NCI-H146 treated with DMSO at 0.1 percent for 48 hours (cell line): ENCODE measurements around the gene ALPK1.

Experiments used
- DNase-seq: peaks from one replicate; lab custom pipeline; 2025; ENCODE audit not compliant: unreplicated experiment; lab: John Stamatoyannopoulos, UW

The ALPK1 gene

GRCh38 chr4:112327965-112328733 lies 31.0 kb downstream of the ALPK1 start:
- DNase-seq = no peak

DNA sequence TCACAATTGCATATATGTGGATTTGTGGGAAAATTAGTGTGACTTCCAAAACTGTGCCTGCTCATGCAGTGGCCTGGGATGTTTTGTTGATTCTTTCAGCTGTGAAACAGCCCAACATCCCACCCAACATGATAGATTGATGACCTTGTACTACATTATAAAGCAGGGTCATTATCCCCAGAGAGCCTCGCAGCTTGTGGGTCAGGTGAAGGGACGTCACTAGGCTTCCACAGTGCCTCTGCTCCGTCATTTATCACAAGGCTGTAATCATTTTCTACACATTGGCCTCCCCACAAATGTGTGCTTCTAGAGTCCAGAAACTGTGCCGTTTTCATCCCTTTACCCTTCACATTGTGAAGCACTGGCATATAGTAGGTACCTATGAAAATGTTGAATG lies 31.6 kb downstream of the ALPK1 start:
- no peak for DNase-seq

GRCh38 chr4:112329672-112330375 lies 32.7 kb downstream of the ALPK1 start:
- no peak for DNase-seq

DNA sequence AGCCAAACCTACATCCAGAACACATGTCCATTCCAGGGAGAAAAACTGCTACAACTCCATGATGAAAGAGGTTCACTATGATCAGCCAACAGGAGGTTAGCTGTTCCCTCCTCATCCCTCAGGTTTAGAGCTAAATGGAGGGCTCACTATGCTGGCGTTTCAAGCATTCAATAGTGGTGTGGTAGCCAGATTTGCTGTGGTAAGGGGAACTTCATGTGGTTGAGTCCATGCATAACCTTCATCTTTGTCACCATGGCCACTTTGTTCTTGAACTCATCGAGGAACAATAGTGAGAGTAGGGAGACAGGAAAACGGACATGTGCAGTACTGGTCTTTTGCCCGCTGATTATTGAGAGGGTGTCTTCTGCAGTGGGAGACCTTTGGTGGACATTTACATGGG lies 33.8 kb downstream of the ALPK1 start:
- no peak for DNase-seq

DNA sequence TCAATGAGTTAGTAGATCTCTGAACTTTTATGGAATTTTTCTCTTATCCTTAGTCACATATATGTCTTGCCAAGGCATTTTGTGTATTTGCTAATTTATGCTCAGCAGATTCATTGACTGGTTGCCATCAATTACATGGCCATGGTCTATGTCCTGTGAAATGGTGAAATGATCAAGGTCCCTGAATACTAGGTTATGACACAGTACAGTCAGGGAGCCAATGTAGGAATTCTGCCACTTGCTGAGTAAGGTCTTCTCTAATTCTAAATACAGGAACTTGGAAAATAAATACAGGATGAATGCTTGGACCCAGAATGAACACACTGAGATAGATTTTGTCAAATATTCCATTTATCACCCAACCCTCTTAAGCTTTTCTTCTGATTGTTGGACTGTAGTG lies 35.2 kb downstream of the ALPK1 start:
- no peak for DNase-seq

GRCh38 chr4:112340023-112340422 lies 42.9 kb downstream of the ALPK1 start:
- no peak for DNase-seq

DNA sequence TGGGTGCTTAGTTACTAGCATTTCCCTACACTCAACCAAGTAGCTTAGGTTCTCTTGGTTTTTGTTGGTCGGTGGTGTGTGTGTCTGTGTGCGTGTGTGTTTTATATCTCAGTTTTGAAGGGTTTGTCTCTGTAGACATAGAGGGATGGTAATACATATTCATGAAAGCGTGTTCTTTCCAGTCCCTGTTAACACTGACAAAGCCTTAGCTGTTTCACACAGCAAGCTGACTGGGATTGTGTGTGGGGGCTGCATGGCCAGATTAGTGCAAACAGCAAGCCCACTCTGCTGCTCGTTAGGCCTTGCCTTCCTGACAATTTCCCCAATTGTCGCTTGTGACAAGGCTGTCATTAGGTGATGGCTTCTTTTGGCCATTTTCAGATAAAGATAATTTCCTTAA lies 43.9 kb downstream of the ALPK1 start:
- no peak for DNase-seq

DNA sequence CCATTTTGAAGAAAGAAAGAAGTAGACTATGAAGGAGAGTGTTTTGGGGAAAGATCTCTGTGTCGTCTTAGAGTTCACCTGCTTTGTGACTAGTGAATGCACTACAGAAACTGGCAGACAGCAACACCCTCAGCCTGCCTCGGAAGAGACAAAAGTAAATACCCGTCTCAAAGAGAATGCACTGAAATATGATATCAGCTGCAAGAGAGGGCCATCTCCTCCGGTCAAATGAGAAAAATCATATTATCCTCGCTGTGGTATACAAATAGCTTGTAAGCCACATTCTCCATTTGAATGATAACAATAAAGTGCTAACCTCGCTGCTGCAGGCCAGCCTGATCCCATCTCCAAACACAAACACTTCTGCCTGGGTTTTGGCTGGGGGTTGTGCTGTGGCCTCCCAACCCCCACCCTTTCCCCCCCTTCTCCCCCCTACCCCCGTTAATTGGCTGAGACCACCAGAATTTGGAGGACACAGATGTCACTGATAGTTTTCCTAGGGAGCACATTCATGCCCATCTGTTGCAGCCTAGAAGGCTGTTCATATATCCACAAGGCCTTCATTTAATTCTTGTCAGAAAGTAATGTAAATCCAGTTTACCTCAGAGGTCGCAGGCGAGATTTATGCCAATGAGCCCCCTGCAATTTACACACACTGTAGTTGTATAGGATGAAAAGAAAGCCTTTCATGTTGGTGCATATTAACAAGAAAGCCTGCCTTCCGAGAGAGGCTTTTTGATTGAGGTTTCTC lies 46.3 kb downstream of the ALPK1 start:
- DNase-seq = no peak

DNA sequence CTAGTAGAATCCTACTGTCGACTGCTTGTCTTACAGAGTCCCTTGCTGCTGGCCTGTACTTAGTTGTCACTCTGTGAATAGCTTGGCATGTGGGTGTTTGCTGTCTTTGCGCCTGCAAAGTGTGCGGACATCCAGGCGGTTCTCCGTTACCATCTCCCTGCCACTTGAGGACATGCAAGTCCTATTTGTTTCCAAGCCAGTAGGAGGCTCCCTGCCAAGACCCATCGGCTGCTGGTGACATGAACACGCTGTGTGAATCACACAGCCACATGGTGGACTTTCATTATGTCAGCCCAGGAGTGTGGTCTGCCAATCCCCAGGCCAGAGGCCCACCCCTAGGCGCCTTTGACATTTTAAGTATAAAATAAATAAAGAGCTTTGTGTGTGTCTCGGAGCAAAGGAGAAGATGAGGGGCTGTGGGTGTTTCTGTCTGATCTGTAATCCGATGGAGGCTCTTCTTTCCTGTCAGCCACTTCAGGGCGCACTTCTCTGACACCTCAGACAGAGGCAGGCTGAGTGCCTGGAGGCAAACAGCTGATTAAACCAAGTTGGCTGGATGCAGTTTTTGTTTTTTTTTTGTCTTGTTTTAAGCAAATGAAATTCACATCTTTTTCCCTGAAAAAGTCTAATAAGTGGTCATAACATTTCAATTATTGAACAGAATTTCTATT lies 51.5 kb downstream of the ALPK1 start:
- no peak for DNase-seq

DNA sequence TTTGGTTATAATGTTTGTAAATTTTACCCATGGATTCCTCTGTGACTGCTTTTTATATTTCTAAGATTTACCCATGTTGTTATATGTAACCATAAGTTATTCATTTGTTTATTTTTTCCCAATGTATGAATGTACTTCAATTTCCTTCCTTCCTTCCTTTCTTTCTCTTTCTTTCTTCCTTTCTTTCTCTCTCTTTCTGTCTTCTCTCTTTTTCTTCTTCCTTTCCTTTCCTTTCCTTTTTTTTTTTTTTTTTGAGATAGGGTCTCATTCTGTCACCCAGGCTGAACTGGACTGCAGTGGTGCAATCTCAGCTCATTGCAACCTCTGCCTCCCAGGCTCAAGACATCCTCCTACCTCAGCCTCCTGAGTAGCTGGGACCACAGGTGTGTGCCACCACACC lies 55.6 kb downstream of the ALPK1 start:
- DNase-seq = no peak

DNA sequence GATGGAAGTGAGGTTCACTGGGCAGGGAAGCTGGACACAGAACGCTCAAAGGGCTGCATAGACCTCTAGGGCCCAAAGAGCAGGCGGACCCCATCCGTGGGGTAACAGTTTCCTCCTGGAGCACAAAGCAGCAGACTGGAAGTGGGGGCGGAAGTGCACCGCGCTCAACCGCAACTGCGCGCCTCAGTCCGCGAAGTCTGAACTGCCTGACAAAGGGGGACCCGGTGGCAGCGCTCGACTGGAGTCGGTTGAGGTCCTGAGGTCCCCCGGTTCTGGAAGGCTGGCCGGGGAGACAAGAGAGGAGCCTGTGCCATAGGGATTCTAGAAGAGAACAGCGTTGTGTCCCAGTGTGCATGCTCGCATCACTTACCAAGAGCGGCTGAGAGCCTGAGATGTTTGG lies 58.5 kb downstream of the ALPK1 start:
- no peak for DNase-seq

DNA sequence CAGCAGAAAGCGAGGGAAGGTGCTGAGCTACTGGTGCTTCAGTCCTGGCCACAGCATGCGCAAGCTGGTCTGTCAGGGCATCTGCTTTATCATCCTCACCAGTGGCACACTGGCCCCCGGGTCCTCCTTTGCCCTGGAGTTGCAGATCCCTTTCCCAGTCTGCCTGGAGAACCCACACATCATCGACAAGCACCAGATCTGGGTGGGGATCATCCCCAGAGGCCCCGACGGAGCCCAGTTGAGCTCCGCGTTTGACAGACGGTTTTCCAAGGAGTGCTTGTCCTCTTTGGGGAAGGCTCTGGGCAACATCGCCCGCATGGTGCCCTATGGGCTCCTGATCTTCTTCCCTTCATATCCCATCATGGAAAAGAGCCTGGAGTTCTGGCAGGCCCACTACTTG lies 60.3 kb downstream of the ALPK1 start:
- DNase-seq = no peak

DNA sequence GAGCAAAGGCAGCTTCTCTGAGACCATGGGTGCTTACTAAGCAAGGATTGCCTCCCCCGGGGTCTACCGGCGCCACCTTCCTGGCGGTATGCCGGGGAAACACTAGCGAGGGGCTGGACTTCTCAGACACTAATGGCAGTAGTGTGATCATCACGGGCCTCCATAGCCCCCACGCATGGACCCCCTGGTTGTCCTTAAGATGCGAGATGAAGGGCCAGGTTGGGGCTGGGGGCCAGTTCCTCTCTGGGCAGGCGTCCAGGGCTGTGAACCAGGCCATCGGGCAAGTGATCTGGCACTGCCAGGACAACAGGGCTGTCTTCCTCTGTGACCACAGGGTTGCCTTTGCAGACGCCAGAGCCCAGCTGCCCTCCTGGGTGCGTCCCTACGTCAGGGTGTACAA lies 60.7 kb downstream of the ALPK1 start:
- no peak for DNase-seq

GRCh38 chr4:112358415-112358814 lies 61.2 kb downstream of the ALPK1 start:
- DNase-seq = no peak

GRCh38 chr4:112358952-112359749 lies 62.0 kb downstream of the ALPK1 start:
- DNase-seq = no peak

DNA sequence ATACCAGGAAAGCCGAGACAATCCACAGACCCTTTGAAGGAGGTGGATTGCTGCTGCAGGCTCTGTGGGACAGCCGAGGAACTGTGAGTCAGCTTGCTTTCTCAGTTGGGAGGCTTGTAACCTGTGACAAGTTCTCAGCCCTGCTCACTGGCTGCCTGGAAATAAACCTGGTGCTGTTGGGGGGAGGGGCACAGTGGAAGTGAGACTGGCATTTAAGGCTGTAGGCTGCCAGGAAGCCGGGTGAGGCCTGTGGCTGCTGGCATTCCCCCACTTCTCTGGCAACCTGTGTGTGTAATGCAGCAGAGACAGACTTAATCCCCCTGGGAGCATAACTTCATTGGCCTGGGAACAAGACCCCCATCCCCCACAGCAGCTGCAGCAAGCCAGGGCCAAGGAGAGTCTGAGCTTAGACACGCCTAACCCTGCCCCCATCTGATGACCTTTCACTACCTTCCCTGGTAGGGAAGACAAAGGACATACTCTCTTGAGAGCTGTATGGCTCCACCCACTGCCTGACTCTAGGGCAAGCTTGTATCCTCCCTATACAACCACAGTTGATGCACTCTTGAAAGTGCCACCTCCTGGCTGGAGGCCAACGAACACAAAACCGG lies 64.1 kb downstream of the ALPK1 start:
- DNase-seq = no peak

DNA sequence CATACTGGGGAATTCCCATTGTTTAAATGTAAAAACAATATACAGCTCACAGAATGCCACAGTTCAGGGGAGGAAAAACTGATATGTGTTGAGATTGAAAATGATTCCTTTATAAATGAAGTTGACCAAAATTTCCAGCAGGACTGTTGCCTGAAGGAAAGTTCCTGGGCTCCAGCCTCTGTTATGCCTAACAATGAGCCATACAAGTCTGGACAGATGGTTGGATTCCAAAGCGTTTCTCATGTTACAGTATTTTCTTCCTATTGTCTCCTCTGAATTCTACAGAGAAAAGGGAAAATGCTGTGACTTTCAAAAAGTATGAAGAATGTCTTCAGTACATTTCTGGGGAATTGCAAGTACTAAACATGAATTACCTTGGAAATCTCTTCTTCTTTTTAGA lies 73.3 kb downstream of the ALPK1 start:
- DNase-seq = no peak

- no peak for DNase-seq
These were observed 74.2 kb downstream of the ALPK1 start for GRCh38 chr4:112371361-112371760.

DNA sequence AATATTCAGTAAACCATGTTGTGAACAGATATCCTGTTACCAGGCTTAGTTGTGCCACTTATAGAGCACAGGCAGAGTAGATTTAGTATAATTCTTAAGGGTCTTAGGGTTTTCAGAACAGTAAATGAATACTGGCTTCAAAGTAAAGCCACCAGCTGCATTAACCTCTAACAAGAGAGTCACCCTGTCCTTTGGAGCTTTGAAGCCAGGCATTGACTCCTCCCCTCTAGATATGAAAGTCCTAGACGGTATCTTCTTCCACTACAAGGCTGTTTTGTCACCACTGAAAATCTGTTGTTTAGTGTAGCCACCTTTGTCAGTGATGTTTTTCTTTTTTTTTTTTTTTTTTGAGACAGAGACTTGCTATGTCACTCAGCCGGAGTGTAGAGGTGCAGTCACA lies 77.7 kb downstream of the ALPK1 start:
- DNase-seq = no peak

DNA sequence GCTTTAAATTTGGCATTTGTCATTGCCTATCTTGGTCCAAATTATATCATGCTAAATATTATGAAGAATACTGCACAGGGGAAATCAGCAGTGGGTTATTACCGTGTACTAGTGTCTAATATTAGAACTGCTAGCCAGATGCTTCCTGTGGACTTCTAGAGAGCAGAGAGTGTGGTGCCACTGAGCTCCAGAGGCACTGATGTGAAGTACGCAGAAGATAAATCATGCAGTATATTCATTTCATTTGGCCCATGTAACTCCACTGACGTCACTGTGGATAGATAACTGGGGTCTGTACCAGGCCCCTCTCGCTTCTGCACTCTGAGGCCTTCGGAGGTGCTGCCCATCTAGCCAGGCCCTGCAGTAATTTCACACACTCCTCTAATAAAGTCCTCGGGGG lies 80.0 kb downstream of the ALPK1 start:
- no peak for DNase-seq
